Non-pigmented ciliary epithelial cell (primary cell): Measurements from ENCODE around the gene DNAJB12.
"Not testable (repeated sequence)": the region's sequence is repeated elsewhere in the genome, so short reads cannot be mapped to it uniquely, and the experiment has no call there.

ENCODE experiments used
- DNase-seq: peaks from one replicate; pipeline ENCODE4 v3.0.0-alpha.2; 2010; ENCODE audit warnings: low read depth

The DNAJB12 gene

DNA sequence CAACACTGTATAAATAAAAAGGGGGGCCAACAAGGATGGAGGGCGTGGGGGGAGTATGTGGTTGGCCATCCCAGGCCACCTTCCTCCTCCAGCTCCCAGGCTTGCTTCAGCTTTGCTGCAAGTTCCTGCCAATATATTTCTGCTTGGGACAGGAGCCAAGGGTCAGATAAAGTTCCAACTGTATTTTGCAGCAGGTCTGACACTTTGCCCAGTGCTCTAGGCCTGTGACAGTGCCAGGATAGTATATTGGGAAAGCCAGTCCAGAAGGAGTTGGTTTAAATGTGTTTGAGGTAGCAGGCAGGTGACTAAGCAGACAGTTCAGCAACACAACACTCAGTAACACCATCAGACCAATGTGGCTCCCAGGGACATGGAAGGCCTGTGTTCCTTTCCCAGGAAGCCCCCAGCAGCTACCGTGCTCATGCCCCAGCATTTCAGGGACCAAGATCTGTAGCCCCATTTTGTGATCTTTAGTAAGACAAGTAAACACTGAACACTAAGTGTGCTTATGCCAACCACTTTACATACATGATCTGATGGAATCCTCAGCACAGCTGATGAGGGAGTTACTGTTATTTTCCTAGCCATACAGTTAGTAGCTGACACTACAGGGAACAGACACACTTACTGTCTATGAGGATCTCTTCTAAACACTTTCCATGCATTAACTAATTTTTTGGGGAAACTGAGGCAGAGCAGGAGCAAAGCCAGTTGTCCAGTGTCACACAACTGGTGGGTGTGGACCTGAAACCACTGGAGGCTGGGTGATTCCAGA, 38.9 kb downstream of the DNAJB12 start:
- DNase-seq = no peak

DNA sequence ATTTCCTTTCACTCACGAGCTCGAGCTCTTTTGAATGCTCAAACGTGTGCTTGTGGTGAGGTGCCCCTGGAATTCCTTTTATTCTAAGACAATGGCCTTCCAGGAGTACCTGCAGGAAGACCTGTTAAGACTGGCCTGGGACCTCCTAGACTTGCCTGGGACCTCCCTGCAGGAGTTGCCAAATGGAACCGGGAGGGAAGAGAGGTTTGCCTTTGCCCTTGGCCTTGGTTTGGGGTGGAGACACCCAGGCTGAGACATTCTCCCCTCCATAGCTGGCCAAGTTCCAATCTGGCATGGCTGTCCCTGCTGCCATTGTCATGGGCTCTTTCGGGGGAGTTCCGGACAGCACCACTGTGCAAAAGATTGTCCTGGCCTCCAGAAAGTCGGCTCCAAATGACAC, 39.7 kb downstream of the DNAJB12 start:
- DNase-seq = no peak

DNA sequence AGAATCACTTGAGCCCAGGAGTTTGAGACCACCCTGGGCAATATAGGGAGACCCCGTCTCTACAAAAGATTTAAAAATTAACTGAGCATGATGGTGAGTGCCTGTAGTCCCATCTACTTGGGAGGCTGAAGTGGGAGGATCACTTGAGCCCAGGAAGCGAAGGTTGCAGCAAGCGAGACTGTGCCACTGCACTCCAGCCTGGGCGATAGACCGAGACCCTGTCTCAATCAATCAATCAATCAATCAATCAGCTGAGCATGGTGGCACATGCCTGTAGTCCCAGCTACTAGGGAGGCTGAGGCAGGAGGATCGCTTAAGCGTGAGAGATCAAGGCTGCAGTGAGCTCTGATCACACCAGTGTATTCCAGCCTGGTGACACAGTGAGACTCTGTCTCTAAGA, 40.5 kb downstream of the DNAJB12 start:
- no peak for DNase-seq

DNA sequence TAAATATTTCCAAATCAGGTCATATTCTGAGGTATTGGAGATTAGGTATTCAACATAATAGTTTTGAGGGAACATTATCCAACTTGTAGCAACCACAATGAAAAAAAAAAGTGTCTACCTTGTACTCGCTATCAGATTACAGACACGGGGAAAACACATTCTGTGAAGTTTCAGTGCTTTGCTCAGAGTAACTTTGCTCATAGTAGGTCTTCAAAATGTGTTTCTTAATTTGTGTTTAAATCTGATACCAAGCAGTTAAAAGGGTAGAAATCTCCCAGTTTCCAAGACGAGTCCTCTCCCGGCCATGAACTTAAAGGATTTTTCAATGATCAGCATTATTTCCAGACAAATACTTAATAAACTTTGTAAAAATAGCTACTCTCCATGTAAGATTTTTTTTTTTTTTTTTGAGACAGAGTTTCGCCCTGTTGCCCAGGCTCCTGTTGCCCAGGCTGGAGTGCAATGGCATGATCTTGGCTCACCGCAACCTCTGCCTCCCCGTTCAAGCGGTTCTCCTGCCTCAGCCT, 41.8 kb downstream of the DNAJB12 start:
- no peak for DNase-seq

DNA sequence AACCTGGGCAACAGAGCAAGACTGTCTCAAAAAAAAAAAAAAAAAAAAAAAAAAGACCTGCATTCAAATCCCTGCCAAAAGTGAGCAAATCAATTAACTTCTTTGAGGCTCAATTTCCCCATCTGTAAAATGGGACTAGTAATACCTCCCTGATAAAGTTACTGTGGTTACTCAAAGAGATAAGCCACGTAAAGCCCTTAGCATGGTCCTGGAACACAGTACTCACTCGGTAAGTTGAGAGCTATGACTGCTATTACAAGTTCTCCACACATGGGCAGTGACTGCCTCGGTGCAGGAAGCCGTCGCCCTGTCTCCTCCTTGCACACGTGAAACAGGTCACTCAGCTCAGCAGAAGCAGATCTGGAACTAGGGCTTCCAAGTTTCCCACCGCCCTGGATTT, 43.1 kb downstream of the DNAJB12 start:
- no peak for DNase-seq

- no peak for DNase-seq
Observed at GRCh38 chr10:72310636-72311035, 44.1 kb downstream of the DNAJB12 start.

DNA sequence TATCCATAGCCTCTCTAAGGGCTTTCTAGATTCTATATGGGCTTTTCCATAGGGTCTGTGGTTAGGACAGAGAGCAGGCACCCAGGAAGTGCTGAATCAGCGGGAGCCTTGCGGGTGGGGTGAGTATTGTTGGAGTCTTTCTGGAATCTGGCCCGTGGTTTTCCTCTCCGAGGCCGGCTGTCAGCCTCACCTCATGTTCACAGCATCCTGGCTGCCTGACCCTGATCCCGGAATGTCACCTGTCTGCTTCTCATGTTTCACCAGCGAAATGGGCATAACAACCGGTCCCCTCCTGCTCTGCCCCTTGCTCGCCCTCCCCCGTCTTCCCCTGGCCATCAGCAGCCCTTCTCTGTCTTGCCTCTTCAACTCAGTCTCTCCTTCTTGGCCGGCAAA, 44.5 kb downstream of the DNAJB12 start:
- no peak for DNase-seq

GRCh38 chr10:72309290-72310240, 45.2 kb downstream of the DNAJB12 start:
- no peak for DNase-seq

- no peak for DNase-seq
Observed at GRCh38 chr10:72308320-72308987, 46.3 kb downstream of the DNAJB12 start.

- not testable (repeated sequence) for DNase-seq
Observed at GRCh38 chr10:72307711-72308110, 47.0 kb downstream of the DNAJB12 start.

- no peak for DNase-seq
Observed at GRCh38 chr10:72306215-72306760, 48.4 kb downstream of the DNAJB12 start.

DNA sequence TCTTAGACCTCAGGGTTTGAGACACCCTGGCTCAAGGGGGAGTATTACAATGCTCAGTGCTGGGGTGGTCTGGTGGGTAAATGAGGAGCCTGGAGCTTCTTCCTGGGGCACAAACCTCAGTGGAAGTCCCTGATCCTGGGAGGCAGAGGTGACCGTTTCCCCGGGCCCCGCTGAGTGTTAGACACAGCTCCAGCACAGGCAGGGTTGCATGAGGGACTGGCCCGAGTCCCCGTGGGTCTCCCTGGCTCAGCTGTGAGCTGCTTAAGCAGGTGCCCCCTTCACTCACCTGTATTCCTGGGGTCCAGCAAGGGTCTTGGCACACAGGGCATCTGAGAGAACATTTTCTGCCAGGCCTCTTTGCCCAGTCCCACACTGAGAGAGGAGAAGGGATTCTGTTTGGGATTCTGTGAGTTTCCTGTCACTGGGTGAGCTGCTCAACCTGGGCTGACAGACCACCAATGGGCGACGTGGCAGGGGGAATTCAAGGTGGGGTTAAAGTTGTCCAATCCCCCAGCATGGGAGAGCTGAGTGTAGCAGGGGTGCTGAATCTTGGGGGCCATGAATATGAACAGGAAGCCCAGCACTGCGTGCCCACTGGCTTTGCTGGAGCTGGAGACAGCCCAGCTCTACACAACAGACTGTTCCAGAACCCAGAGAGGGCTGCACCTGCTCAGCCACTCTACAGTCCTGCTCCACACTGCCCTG, 51.1 kb downstream of the DNAJB12 start:
- no peak for DNase-seq

DNA sequence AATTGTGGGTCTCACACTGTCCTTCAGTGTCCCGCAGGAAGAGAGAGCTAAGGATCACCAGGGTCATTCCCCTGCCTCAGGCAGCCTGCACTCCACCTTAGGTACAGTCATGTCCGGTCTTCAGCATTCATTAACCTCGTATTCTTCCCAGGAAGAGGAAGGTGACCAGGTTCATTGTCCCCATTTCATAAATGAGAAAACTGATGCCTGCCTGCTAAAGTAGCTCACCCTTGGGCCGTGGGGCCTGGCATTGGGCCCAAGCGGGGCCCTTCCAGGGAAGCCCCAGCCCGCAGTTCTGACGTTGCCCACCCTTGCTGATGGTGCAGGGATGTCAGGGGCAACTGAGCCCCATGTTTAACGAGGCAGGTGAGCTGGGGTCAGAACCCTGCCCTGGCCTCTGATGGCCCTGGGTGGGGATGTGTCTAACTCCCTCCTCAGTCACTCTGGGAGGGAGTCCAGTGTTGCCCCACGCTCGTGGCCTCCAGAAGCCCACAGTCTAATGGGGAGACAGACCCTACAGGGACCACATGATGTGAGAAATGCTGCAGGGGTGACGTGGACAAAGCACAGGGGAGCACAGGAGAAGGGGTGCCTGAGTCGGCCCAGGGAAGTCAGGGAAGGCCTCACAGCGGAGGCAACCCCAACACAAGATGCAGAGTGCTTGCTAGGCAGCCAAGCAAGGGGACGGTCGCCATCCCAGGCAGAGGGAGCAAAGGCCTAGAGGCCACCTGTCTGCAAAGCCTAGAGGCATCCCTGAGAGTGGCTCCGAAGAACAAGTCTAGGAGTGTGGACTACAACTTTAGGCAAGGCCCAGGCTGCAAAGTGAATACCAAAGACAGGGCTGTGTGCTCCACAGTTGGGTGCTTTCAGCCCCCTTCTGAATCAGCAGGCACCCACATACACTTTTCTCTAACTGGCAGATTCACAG, 55.9 kb downstream of the DNAJB12 start:
- DNase-seq = no peak

GRCh38 chr10:72297805-72298591, 56.7 kb downstream of the DNAJB12 start:
- DNase-seq = peak; percentile 96

DNA sequence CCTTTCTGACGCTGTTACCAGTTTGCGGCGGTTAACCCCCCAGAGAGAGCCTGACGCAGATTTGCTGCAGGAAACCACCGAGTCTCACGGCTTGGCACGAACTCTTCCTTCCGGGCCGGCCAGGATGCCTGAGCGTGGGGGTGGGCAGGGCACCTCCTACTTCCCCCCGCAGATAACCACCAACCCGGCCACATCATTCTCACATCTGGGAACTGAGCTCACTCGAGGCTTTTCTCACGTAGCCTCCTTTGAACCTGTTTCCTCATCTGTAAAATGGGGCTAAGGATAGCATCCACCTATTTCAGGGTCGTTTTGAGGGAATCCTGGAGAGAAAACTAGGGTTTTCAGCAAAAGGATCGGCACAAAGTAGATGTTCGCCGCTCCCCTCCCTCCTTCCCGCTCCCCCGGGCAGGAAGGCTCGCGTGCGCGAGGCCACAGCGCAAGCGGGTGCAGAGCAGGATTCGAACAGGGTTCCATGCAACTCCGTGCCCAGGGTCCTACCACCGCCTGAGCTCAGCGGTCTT, 57.4 kb downstream of the DNAJB12 start:
- peak; percentile 87 for DNase-seq

DNA sequence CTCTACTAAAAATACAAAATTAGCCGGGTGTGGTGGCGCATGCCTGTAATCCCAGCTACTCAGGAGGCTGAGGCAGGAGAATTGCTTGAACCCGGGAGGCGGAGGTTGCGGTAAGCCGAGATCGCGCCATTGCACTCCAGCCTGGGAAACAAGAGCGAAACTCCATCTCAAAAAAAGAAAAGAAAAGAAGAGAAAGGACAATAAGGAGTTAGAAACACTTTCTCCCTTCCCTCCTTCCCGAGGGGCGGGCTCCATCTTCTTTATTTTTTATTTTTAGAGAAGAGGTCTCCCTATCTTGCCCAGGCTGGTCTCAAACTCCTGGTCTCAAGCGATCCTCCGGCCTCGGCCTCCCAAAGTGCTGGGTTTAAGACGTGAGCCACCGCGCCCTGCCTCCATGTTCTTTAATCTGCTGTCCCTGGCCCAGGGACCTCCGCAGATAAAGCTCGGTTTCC, 57.9 kb downstream of the DNAJB12 start:
- DNase-seq = not testable (repeated sequence)

DNA sequence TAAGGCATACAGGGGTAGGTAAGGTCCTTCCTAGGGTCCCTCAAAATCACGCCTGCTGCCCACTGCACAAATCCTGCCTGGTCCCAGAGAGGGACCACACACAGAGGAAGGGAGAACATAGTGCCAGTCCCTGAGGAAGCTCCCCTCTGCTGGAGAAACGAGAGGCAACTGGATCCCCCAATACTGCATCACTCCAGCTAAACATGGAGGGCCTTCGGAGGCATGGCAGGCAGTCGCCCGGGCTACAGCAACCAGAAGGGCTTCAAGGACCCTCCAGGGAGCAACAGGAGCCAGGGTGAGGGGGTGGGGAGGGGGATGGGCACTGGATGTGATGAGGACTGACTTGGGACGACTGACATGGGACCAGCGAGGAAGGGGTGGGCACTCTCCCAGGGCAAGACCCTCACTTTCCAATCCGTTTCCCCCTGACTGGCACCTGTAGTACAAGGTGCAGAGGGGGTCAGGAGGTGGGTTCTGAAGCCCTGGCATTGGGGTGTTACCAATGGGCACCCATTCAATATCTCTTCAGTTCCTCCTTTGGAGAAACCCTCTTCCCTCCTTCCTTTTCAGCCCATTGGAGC, 59.3 kb downstream of the DNAJB12 start:
- DNase-seq = no peak

GRCh38 chr10:72292223-72292691, 62.5 kb downstream of the DNAJB12 start:
- DNase-seq = no peak
